NCI-H524 treated with DMSO at 0.1 percent for 48 hours (cell line): ENCODE results near the gene DDX28.

Experiments
- DNase-seq: peaks from one replicate; lab custom pipeline; 2025; lab: John Stamatoyannopoulos, UW

The DDX28 gene

GRCh38 chr16:68022728-68023537 is at the start of gene DDX28, which contains the start of gene DUS2:
TSS of gene DDX28 (minus strand) at chr16:68023232. CDS start at chr16:68023202, 30 bp downstream.
TSS of gene DUS2 (plus strand) at chr16:68023284. CDS start at chr16:68038024, 14,740 bp downstream.
- DNase-seq, result peak; percentile 41

- no peak for DNase-seq
These were observed 49.1 kb upstream of the DDX28 start for GRCh38 chr16:68072038-68072695.

GRCh38 chr16:68071518-68071901 is 48.5 kb upstream of the DDX28 start:
- DNase-seq, result no peak

- no peak for DNase-seq
These were observed 47.9 kb upstream of the DDX28 start for GRCh38 chr16:68070806-68071517.

- no peak for DNase-seq
These were observed 47.3 kb upstream of the DDX28 start for GRCh38 chr16:68070249-68070730.

- peak; percentile 64 for DNase-seq
These were observed 46.6 kb upstream of the DDX28 start for GRCh38 chr16:68069511-68070248.

- DNase-seq, result no peak
These were observed 45.9 kb upstream of the DDX28 start for GRCh38 chr16:68068926-68069325.

GRCh38 chr16:68066763-68067162 is 43.7 kb upstream of the DDX28 start:
- DNase-seq, result no peak

- DNase-seq, result no peak
These were observed 42.8 kb upstream of the DDX28 start for GRCh38 chr16:68065716-68066305.

- DNase-seq, result no peak
These were observed 41.8 kb upstream of the DDX28 start for GRCh38 chr16:68064791-68065365.

- no peak for DNase-seq
These were observed 39.9 kb upstream of the DDX28 start for GRCh38 chr16:68062910-68063393.

GRCh38 chr16:68061396-68061795 is 38.4 kb upstream of the DDX28 start:
- DNase-seq, result no peak

GRCh38 chr16:68059804-68060203 is 36.8 kb upstream of the DDX28 start:
- DNase-seq, result no peak

- DNase-seq, result no peak
These were observed 32.4 kb upstream of the DDX28 start for GRCh38 chr16:68055395-68055794.

- no peak for DNase-seq
These were observed 26.4 kb upstream of the DDX28 start for GRCh38 chr16:68049449-68049848.

GRCh38 chr16:68047987-68048386 is 25.0 kb upstream of the DDX28 start:
- DNase-seq, result no peak

- DNase-seq, result no peak
These were observed 23.1 kb upstream of the DDX28 start for GRCh38 chr16:68046106-68046505.

GRCh38 chr16:68041783-68042182 is 18.8 kb upstream of the DDX28 start:
- DNase-seq, result no peak

- DNase-seq, result peak; percentile 35
These were observed 17.7 kb upstream of the DDX28 start for GRCh38 chr16:68040506-68041288.
